CD1c-positive myeloid dendritic cell (primary cell): ENCODE data around the gene SBF1.

ENCODE experiments used
- DNase-seq: peaks from one replicate; pipeline ENCODE4 v3.0.0-alpha.2; 2016; ENCODE audit errors: extremely low spot score

Gene SBF1

DNA sequence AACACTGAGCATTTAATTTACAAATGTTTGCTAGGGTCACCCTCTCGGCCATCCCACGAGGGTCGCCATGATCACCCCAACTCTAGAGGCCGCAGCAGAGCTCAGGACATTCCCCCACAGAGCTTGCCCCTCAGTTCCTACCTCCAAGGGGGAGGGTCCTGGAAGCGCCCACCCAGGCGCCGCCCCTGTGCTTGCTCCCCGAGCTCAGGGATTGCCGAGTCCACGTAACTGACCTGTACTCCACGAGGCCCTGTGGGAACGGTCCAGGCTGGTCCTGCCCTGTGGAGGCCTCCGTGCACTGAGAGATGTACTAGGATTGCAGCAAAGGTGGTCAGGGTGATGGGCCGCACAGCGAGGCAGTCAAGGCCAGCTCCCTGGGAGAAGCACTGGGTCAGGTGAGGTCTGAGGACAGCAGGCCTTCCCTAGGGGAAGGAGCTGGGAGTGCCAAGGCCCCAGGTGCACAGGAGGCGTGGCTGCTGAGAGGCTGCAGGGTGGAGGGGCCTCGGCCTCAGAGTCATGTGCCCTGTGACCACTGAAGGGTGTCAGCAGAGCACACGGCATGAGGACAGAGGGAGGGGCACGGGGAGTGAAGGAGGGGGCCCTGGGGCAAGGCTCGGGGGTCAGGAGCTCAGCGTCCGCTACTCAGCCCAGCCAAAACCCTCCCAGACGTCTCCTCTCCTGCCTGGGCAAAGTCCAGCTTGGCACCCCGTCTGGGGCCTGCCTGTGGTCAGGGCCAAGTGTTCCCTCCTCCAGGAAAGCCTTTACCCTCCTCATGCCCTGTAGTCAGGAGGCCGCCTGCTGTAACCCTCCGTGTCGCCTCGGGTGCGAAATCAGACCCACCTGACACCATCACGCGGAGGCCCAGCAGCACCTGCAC is 9.4 kb upstream of the SBF1 start:
- DNase-seq: no peak

DNA sequence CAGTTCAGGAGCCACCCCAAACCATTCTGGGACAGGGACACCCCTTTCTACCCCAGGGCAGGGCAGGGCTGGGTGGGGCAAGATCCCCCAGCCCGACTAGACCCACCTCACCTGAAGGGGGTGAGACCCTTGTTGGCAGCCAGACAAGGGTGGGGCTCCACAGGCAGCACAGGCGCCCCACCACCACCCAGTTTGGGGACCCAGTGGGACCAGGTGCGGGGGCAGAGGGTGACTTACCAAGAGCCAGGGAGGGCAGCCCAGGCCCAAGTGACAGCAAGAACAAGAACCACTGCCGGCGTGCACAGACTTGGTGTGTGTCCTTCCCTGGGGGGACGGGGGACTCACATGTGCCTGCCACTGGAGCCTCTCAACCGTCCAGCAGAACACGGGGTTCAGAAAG is 8.7 kb upstream of the SBF1 start:
- DNase-seq: no peak

GRCh38 chr22:50483106-50483505 is 8.3 kb upstream of the SBF1 start:
- DNase-seq: no peak

- no peak for DNase-seq
Measured at GRCh38 chr22:50482107-50483074, 7.6 kb upstream of the SBF1 start.

- DNase-seq: peak; percentile 31
Measured at GRCh38 chr22:50481440-50482106, 6.7 kb upstream of the SBF1 start, which contains the start of gene ADM2. ADM2 (plus strand) TSS chr22:50481543; CDS start chr22:50481848, 305 bp downstream.

DNA sequence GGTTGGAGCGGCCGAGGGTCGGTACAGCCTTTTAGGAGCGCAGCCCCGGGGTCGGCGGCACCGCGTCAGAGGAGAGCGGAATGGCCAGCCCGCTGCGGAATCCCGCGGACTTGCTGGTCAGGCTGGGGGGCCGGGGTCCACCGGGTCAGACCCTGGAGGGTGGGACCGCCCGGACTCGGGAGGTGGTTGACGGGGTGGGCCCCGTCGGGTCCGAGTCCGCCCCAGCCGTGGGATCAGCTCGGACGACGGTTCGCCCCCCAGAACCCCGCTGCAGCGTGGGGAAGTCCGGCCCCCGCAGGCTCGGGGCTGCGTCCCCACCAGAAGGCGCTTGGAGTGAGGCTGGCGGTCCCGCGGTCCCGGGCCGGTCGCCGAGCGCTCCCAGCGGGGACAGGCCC is 6.2 kb upstream of the SBF1 start:
- DNase-seq: peak; percentile 16

DNA sequence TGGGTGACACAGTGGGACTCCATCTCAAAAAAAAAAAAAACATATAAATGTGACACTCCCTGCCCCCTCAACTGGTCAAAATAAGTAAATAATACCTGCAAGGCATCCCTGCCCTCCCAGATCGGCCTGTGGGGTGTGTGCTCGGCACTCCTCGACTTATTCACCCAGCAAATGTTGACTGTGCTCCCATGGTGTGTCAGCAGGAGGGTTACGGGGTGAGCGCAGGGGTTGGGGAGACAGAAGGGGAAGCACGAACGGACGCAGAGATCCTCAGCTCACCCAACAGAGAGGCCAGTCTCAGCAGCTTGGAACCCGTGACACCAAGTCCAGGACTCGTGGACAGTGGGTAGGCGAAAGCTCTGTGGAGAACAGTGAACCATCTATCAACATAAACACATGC is 4.9 kb upstream of the SBF1 start:
- peak; percentile 5 for DNase-seq

DNA sequence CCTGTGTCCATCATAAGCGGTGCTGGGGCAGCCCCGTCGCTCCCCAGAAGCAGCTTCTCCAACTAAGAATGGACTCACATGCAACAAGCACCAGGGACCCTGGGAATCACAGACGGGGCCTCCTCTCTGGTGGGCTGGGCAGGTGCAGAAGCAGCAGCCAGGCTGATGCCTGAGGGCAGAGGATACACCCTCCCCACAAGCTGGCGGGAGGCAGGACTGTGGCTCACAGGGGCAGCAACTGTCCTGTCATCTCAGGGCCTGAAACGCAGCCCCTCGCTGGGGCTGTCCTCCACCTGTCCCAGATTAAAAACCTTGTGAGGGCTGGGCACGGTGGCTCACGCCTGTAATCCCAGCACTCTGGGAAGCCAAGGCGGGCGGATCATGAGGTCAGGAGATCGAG is 3.1 kb upstream of the SBF1 start:
- DNase-seq: no peak

DNA sequence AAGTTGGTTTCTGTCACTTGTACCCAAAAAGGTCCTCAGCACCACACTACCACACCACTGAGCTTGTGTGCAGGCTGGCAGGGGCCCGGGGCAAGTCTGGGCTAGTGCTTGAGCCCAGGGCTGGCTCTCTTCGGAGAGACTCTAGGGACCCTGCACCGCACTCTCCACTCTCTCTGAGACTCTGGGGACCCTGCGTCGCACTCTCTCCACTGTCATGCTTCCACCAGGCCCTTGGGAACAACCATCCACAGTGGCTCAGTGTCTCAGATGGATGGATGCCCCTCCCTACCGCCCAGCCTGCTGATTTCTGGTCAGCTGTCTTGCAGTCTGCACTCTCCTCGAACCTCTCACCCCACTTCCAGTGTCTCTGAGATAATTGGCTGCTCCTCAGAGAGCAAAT is 2.0 kb upstream of the SBF1 start:
- no peak for DNase-seq

DNA sequence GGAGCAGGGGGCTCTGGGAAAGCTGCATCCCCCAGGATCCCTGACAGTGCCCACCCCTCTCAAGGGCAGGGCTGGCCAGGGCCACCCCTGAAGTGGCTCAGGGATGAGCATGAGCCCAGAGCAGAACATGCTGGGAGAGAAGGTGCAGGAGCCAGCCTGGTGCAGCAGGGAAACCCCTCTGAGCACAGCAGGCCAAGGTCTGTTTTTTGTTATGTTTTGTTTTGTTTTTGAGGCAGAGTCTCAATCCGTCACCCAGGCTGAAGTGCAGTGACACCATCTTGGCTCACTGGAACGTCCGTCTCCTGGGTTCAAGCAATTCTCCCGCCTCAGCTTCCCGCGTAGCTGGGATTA is 792 bp upstream of the SBF1 start:
- DNase-seq: no peak

DNA sequence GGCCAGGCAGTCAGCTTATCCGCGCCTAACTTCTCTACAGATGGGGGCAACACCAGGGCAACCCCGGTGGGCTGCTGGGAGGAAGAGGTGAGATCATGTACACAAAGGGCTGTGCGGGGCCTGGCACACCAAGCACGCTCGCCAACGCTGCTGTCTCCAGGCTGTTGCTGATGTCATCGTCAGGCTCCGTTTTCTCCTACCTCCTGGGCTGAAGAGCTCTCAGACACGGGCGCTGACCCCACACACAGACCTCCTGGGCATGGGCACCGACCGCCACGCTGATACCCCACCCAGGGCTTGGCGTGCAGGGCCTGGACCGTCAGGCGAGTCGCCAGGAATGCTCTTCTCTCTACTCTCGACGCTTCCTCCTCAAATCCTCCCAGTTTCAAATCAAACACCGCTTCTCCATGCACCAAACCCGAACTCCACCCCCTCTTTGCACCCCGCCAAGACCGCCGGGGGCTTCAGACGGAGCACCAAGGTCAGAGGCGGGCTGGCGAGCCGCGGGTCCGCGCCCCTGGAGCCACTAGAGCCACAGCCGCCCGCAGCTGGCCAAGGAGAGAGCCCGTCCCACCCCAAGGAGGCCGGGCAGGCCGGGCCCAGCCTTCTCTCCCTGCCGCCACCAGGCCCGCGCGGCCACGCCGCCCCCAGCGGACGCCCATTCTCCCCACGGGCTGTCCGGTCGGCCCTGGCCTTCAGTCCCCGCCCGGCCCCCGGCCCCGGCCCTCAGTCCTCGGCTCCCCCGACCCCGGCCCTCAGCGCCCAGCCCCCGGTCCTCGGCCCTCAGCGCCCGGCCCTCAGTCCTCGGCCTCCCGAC is 772 bp downstream of the SBF1 start:
- peak; percentile 35 for DNase-seq

DNA sequence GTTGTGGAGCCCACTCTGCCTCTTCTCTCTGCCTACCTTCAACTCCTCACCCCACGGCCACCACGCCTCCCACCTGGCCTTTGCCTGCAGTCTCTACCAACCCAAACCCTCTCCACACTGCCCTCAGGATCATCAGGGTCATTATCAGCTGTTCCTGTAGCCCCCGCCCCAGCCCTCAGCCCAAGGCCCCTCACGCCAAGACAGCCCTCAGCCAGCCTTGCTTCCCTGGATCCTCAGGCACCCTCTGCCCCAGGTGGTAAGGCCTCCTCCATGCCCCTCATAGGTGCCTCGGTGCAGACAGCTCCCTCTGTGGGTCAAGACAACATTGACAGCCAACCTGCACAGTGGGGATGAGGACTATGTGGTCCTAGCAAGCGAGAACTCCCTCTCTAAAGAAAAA is 1.7 kb downstream of the SBF1 start:
- peak; percentile 2 for DNase-seq

DNA sequence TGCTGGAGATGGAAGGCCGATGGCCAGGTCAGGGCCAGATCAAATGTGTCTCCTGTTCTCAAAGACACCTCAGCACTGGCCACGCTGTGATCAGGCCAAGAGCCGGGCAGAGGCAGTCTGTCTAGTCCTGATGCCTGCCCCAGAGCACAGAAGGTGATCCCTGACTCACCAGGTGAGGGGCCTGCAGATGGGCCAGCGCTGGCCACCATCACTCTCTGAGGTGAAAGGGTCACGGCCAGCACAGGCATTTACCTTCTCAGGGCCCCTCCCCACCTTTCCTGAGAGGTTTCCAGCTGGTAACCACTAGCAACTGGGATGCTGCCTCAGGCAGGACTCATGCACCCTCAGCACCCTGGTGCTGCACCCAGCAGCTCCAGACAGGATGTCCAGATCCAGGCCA is 2.9 kb downstream of the SBF1 start:
- no peak for DNase-seq

- peak; percentile 4 for DNase-seq
Measured at GRCh38 chr22:50471197-50471847, 3.5 kb downstream of the SBF1 start.

GRCh38 chr22:50470491-50470890 is 4.3 kb downstream of the SBF1 start:
- DNase-seq: no peak

DNA sequence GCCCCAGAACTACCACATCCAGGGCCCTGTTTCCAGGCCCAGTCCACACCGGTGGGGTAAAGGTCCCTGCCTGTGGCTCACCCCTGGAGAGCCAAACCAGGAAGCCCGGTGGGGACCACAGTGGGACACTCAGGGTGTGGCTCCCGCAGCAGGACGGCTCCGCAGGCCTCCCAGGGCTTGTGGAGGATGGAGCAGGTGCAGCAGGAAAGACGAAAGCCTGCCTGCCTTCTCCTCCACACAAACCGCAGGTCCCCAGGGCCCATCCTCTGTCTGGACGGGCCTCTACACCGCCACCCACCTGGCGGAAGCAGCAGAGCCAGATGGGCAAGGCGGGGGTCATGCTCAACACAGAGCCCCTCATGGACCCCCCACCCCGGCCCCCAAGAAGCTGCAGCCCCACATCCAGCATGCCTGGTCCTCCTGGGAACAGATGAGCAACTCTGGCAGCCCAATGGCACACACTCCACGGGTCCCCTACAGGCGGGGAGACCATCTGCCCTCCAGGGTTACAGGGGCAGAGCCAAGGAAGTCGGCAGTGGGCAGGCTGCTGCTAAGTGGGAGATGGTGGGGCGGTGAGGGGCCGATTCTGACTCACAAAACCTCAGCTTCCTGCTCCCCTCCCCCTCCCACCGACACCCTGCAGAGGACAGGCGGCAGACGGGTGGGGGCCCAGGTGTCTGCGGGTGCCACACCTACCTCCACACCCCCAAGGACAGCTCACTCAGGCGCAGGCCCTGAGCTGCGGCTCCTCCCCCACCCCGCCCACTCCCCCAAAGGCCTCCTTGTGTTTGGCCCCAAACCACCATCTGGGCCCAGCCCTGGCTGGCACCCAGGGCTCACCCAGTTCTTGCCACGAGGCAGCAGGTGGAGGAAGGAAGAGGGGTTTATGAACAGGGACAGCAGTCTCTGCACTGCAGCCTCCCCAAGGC is 5.2 kb downstream of the SBF1 start:
- peak; percentile 67 for DNase-seq

- no peak for DNase-seq
Measured at GRCh38 chr22:50468626-50469025, 6.2 kb downstream of the SBF1 start.

GRCh38 chr22:50467773-50468440 is 6.9 kb downstream of the SBF1 start:
- DNase-seq: no peak

DNA sequence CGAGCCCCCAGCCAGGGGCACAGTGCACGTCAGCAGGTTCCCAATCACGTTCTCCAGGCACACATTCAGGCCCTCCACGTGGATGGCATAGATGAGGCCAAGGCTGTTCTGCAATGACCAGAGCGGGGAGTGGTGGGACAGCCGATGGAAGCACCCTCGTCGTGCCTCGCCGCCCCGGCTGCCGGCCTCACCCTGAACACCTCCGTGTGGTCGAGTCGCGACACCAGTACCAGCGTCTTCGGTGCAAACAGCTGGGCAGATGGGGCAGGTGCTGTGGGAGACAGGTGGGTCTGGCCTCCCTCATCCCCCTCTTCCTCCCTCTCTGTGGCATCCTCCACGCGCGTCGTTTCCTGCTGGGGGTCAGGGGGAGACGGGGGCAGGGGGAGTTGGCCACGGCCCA is 7.5 kb downstream of the SBF1 start:
- DNase-seq: no peak
